ENCODE data around the gene CAMK2G. TPM values are rescaled to one million over a fixed set of nuclear protein-coding genes. Genes with fewer than 3 reads are reported as not detected.

The CAMK2G gene
- total RNA-seq, 4 donors from 2014 or later = 72.0 to 131 (median 83.0) TPM

DNA sequence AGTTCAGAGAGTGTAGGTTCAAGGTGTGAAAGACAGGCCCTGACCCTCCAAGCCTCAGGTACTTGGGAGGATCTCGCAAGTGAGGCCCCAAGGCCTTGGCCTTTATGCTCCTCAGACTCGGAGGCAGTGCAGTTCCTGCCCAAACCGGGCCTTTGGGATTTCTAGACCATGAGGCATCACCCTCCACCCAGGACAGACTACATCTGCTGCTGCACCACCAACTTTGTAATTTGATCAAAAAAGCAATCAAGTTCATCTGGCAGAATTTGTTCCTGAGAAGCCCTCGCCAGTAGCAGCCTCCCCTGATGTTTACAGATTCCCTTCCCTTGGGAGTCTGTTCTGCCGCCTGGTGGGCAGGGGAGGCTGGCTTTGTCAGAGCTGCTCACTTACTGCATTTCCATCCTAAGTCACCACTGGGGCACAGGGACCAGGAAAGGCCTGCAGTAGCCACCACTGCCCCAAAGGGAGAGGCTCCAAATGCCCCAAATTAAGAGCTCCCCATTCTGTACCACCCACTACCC lies 2.1 kb downstream of the CAMK2G start:
- Histone ChIP-seq H3K4me3 (peak overlapping the region in 2 of 4 donors; percentile 88 to 96), H3K27ac (peak overlapping the region; percentile 79 to 90 (median 88)), H3K27me3 (no peaks in the 10 kb centered on the region), H3K36me3 (no peaks in the 10 kb centered on the region), H3K4me1 (peaks cover 35 to 70% (median 55%) of the 10 kb centered on the region in 4 donors), H3K9me3 (no peaks in the 10 kb centered on the region)
- in situ Hi-C loops (cut with MboI; ENCODE audit: low pct_ligation_motif_present in 1 of 4, low pct_unique_long_range_greater_than_20kb in 1 of 4, low sequenced_read_pairs in 3 of 4) (no loop called here), intact Hi-C loops (cut with DNase I; ENCODE audit: low total_unique reads) (loop anchor here (2.0 kb wide), 1 partner anchor 23 kb away; no protein-coding TSS in a partner anchor)
- WGBS, 2 donors (ENCODE audit: low coverage in 1 of 2) = 31% methylated on average over 5 of the region's 5 CpGs; no CpG with 5 or more reads in 1 of the 2 donors
- TF ChIP-seq, protein P1, sequence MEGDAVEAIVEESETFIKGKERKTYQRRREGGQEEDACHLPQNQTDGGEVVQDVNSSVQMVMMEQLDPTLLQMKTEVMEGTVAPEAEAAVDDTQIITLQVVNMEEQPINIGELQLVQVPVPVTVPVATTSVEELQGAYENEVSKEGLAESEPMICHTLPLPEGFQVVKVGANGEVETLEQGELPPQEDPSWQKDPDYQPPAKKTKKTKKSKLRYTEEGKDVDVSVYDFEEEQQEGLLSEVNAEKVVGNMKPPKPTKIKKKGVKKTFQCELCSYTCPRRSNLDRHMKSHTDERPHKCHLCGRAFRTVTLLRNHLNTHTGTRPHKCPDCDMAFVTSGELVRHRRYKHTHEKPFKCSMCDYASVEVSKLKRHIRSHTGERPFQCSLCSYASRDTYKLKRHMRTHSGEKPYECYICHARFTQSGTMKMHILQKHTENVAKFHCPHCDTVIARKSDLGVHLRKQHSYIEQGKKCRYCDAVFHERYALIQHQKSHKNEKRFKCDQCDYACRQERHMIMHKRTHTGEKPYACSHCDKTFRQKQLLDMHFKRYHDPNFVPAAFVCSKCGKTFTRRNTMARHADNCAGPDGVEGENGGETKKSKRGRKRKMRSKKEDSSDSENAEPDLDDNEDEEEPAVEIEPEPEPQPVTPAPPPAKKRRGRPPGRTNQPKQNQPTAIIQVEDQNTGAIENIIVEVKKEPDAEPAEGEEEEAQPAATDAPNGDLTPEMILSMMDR (IDR thresholded peaks at IDR 0.05) = peak; percentile 25 to 53 (median 38)
- peak; percentile 37 for TF ChIP-seq POLR2A (IDR thresholded peaks at IDR 0.05)
- peak in 1 of 3 donors; percentile 80 for TF ChIP-seq POLR2AphosphoS5 (IDR thresholded peaks at IDR 0.05)
- TF ChIP-seq EP300 (IDR thresholded peaks at IDR 0.05; ENCODE audit: low read depth) = no peak
- peak; percentile 36 for DNase-seq

DNA sequence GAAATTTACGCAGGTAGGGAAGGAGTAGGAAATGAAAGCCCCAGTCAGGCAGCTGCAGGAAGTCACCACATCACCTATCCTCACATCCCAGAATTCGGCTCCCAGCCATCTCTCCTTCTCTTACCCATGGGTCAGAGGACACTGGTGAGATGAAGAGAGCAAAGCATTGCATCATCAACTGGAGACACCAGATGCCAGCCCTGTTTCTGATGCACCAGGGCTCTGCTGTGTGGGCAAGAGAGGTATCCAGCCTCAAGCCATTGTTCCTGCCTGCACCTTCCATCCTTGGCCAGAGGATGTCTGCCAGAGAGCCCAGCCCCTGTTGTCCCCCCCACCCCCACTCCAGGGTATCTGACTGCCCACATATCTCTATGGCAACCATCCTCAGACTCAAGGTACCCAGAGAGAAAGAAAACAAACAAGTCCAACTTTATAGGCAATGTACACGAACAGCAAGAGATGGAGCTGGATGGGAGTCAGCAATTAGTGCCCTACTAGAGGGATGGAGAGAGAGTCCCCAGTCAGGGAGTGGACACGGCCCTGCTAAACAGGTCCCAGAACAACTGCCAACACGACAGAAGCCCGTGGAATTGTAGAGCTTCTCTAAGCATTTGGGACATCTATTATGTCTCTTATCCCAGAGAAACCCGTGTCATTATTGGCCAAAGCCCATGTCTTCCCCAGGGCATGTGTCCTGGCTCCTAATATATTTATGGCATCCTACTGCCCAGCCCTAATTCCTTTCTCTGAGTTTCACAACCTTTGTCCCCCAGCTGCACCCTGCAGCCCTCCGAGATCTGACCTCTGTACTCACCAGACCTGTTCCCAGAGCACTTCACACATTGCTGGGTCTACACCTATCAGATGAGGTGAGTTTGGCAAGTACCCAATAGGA lies 2.8 kb downstream of the CAMK2G start:
- Histone ChIP-seq H3K4me3 (peak overlapping the region in 1 of 4 donors; percentile 88), H3K27ac (peak overlapping the region; percentile 79 to 90 (median 88)), H3K36me3 (no peaks in the 10 kb centered on the region), H3K27me3 (no peaks in the 10 kb centered on the region), H3K4me1 (peaks cover 42 to 77% (median 62%) of the 10 kb centered on the region in 4 donors), H3K9me3 (no peaks in the 10 kb centered on the region)
- peak in 1 of 3 donors; percentile 76 for TF ChIP-seq POLR2AphosphoS5 (IDR thresholded peaks at IDR 0.05)
- TF ChIP-seq, protein P1 (IDR thresholded peaks at IDR 0.05) = no peak
- peak; percentile 79 for DNase-seq
- in situ Hi-C loops (cut with MboI; ENCODE audit: low pct_ligation_motif_present in 1 of 4, low pct_unique_long_range_greater_than_20kb in 1 of 4, low sequenced_read_pairs in 3 of 4) = no loop called here
- 41 to 58% methylated on average over 4 to 8 of the region's 8 CpGs for WGBS, 2 donors (ENCODE audit: low coverage in 1 of 2)
- intact Hi-C loops (cut with DNase I; ENCODE audit: low total_unique reads) = loop anchor here (2.0 kb wide), 1 partner anchor 23 kb away; no protein-coding TSS in a partner anchor

DNA sequence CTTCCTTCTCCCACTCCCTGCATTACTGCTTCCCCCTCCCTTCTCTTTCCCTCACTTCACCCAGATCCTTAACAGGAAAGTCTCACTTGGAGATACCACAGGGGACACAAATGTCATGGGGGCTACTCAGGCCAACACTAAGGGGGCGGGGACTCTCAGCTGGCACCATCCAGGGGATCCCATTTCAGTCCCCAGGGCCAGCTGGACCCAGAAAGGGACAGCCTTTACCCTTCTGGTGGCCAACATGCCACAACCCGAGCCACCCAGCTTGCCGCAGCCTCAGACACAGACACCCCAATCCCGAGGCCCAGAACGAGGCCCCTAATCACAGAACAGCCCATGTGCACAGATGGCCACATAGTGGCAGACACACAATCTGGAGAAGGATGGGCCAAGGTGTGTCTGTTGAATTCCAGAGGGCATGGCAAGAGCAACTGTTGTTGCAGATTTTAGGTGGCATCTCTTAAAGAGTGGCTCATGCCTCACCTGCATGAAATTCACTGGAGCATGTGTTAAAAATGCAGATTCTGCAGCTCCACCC lies 5.6 kb downstream of the CAMK2G start:
- TF ChIP-seq POLR2AphosphoS5 (IDR thresholded peaks at IDR 0.05) (no peak), POLR2A (IDR thresholded peaks at IDR 0.05) (no peak), EP300 (IDR thresholded peaks at IDR 0.05; ENCODE audit: low read depth) (no peak)
- TF ChIP-seq, protein P1 (IDR thresholded peaks at IDR 0.05) = no peak
- H3K9me3 ChIP-seq = no peaks in the 10 kb centered on the region
- no peaks in the 10 kb centered on the region for H3K36me3 ChIP-seq
- DNase-seq = no peak
- no peaks in the 10 kb centered on the region for H3K27me3 ChIP-seq
- in situ Hi-C loops (cut with MboI; ENCODE audit: low pct_ligation_motif_present in 1 of 4, low pct_unique_long_range_greater_than_20kb in 1 of 4, low sequenced_read_pairs in 3 of 4) (no loop called here), intact Hi-C loops (cut with DNase I; ENCODE audit: low total_unique reads) (no loop called here)
- H3K27ac ChIP-seq = peak overlapping the region in 3 of 4 donors; percentile 64 to 89 (median 67)
- H3K4me3 ChIP-seq = no peak overlapping the region
- H3K4me1 ChIP-seq = peaks cover 54 to 93% (median 69%) of the 10 kb centered on the region in 4 donors
- 93% methylated on average over 5 of the region's 5 CpGs; no CpG with 5 or more reads in 1 of the 2 donors for WGBS, 2 donors (ENCODE audit: low coverage in 1 of 2)
